Neural cell (in vitro differentiated cells): ENCODE measurements around the gene SDK1. TPM values are rescaled to one million over a fixed set of nuclear protein-coding genes. Genes with fewer than 3 reads are reported as not detected.

Source experiments
- H2AFZ ChIP-seq: fragments of 200-600, 300-800 bp; sonication (generic), shearing (Covaris generic); 2 replicates; pipeline ENCODE4 v1.6.0; 2014; ENCODE audit warnings: low read depth, mild to moderate bottlenecking, antibody characterized with exemption, low read length, moderate library complexity
- H3F3A ChIP-seq: fragments of 200-600 bp; shearing (Covaris generic); 2 replicates; pipeline ENCODE4 v1.6.1; 2016; ENCODE audit warnings: mild to moderate bottlenecking, moderate library complexity, mixed read lengths, antibody characterized with exemption, low read length; ENCODE audit not compliant: insufficient read depth, poor library complexity, severe bottlenecking
- H3K27ac ChIP-seq: fragments of 200-600, 300-800 bp; sonication (generic), shearing (Covaris generic); 2 replicates; pipeline ENCODE4 v1.5.1; 2014; ENCODE audit warnings: mild to moderate bottlenecking, low read length, moderate library complexity
- H3K27me3 ChIP-seq: fragments of 300-800, 200-600 bp; sonication (generic), shearing (Covaris generic); 2 replicates; pipeline ENCODE4 v1.6.0; 2014; ENCODE audit warnings: mild to moderate bottlenecking, low read depth, low read length, moderate library complexity; ENCODE audit not compliant: insufficient read depth
- H3K36me3 ChIP-seq: fragments of 300-800, 200-600 bp; sonication (generic), shearing (Covaris generic); 2 replicates; pipeline ENCODE4 v1.5.1; 2014; ENCODE audit warnings: mild to moderate bottlenecking, antibody characterized with exemption, low read length, moderate library complexity; ENCODE audit not compliant: insufficient read depth
- H3K4me2 ChIP-seq: fragments of 300-800, 200-600 bp; sonication (generic), shearing (Covaris generic); 2 replicates; pipeline ENCODE4 v1.6.0; 2014; ENCODE audit warnings: mild to moderate bottlenecking, low read length
- H3K4me3 ChIP-seq: fragments of 300-800, 200-600 bp; sonication (generic), shearing (Covaris generic); 2 replicates; pipeline ENCODE4 v1.5.1; 2014; ENCODE audit warnings: mild to moderate bottlenecking, low read length, moderate library complexity
- H3K79me2 ChIP-seq: fragments of 200-600 bp; shearing (Covaris generic); replicated peaks from 2 replicates; pipeline ENCODE4 v1.6.0; 2014; ENCODE audit warnings: mild to moderate bottlenecking, low read length, moderate library complexity; ENCODE audit not compliant: insufficient read depth
- H3K9ac ChIP-seq: fragments of 300-800, 200-600 bp; sonication (generic), shearing (Covaris generic); 2 replicates; pipeline ENCODE4 v1.6.1; 2016; ENCODE audit warnings: mild to moderate bottlenecking, low read length, mixed read lengths
- H3K9me2 ChIP-seq: fragments of 200-600 bp; shearing (Covaris generic); 2 replicates; pipeline ENCODE4 v1.6.1; 2016; ENCODE audit warnings: mild to moderate bottlenecking, low read length, mixed read lengths; ENCODE audit not compliant: insufficient read depth
- H3K9me3 ChIP-seq: fragments of 200-600, 300-800 bp; sonication (generic), shearing (Covaris generic); 2 replicates; pipeline ENCODE4 v1.6.1; 2016; ENCODE audit warnings: mild to moderate bottlenecking, mixed run types, low read length, moderate library complexity, mixed read lengths
- H4K20me1 ChIP-seq: fragments of 200-600 bp; shearing (Covaris generic); 2 replicates; pipeline ENCODE4 v1.6.1; 2016; ENCODE audit warnings: mild to moderate bottlenecking, mixed run types; ENCODE audit not compliant: insufficient read depth
- EP300 ChIP-seq: fragments of 450-650 bp; conservative IDR thresholded peaks from 2 replicates; pipeline ENCODE4 v1.6.1; 2014; ENCODE audit warnings: antibody characterized with exemption, mild to moderate bottlenecking, moderate library complexity; ENCODE audit not compliant: poor library complexity, severe bottlenecking
- EZH2 ChIP-seq: fragments of 200-600, 300-800 bp; shearing (Covaris generic), sonication (generic); IDR thresholded peaks from 2 replicates; pipeline ENCODE4 v1.6.1; 2014; ENCODE audit warnings: antibody characterized with exemption, low read length, borderline replicate concordance, mild to moderate bottlenecking; ENCODE audit not compliant: insufficient read depth, poor library complexity, severe bottlenecking
- MXI1 ChIP-seq: fragments of 450-650 bp; conservative IDR thresholded peaks from 2 replicates; pipeline ENCODE4 v1.6.1; 2014; ENCODE audit warnings: antibody characterized with exemption, mild to moderate bottlenecking; ENCODE audit not compliant: poor library complexity, severe bottlenecking
- POLR2AphosphoS5 ChIP-seq: IDR thresholded peaks from 2 replicates; pipeline ENCODE4 v1.6.1; 2012
- RAD21 ChIP-seq: fragments of 450-650 bp; conservative IDR thresholded peaks from 2 replicates; pipeline ENCODE4 v1.6.1; 2014; ENCODE audit warnings: antibody characterized with exemption, mild to moderate bottlenecking, moderate library complexity
- SMC3 ChIP-seq: fragments of 450-650 bp; conservative IDR thresholded peaks from 2 replicates; pipeline ENCODE4 v1.6.1; 2014; ENCODE audit warnings: antibody characterized with exemption, mild to moderate bottlenecking, moderate library complexity; ENCODE audit not compliant: poor library complexity
- TAF1 ChIP-seq: IDR thresholded peaks from 2 replicates; pipeline ENCODE4 v1.6.1; 2012; ENCODE audit warnings: low read depth
- polyA plus RNA-seq: library from polyadenylated mRNA; depleted of rRNA; stranded (reverse); fragments of >200 nt; gene quantifications from 2 replicates; pipeline ENCODE4 v1.2.3, GENCODE V29; 2014
- TF ChIP-seq, protein P1 (sequence below): fragments of 450-650 bp; IDR thresholded peaks from 2 replicates; pipeline ENCODE4 v1.5.1; 2014; ENCODE audit warnings: antibody characterized with exemption, mild to moderate bottlenecking, moderate library complexity; ENCODE audit not compliant: poor library complexity, severe bottlenecking
- TF ChIP-seq, protein P2 (sequence below): IDR thresholded peaks from 2 replicates; pipeline ENCODE4 v1.6.1; 2012; ENCODE audit warnings: borderline replicate concordance

Gene SDK1
- polyA plus RNA-seq, 1 donor from 2014 or later = 2.7 TPM

DNA sequence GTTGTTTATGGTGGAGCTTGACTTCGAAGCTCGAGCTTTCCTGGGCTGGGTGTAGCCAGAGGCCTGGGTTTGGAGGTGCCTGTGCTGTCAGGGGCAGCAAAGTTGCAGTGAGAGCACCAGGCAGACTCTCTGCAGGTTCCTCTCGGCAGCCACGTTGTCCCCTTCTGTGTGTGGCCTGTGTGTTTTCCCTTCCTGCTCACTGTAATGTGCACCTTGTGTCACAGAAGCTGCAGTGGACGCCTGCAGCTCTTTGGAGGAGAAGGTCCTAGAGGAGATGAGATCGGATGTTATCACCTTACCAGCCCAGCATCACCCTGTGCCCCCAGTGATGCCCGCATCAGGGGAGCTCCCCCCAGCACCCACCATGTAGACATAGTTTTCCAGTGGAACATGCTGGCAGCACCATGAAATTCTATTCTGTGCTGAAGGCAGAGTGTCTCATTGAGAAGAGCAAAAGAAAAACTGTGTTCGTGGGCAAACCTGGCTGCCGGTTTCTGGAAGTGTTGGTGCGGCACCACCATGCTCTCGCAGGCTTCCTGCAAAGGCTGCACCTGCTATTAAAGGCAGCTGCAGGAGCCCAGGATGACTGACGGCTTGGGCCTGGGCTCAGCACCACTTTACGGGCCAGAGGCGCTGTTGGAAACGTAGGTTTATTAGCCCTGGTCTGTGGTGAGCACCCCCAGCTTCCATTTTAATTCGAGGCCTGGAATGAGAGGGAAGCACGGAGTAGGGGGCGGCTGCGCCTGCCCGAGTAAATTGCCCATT, 771.3 kb downstream of the SDK1 start:
- Histone ChIP-seq H3K4me3 (no peak overlapping the region), H3K27ac (no peak overlapping the region), H3K9ac (no peak overlapping the region), H4K20me1 (no peaks in the 10 kb centered on the region), H3K9me2 (no peaks in the 10 kb centered on the region), H3K79me2 (no peaks in the 10 kb centered on the region), H3K27me3 (no peaks in the 10 kb centered on the region), H3K9me3 (no peaks in the 10 kb centered on the region), H3K4me2 (no peak overlapping the region), H3K36me3 (no peaks in the 10 kb centered on the region), H2AFZ (no peak overlapping the region), H3F3A (no peaks in the 10 kb centered on the region)
- TF ChIP-seq RAD21 (no peak), TAF1 (no peak), EZH2 (no peak), SMC3 (no peak), MXI1 (no peak), EP300 (no peak), POLR2AphosphoS5 (no peak)
- TF ChIP-seq, protein P1, sequence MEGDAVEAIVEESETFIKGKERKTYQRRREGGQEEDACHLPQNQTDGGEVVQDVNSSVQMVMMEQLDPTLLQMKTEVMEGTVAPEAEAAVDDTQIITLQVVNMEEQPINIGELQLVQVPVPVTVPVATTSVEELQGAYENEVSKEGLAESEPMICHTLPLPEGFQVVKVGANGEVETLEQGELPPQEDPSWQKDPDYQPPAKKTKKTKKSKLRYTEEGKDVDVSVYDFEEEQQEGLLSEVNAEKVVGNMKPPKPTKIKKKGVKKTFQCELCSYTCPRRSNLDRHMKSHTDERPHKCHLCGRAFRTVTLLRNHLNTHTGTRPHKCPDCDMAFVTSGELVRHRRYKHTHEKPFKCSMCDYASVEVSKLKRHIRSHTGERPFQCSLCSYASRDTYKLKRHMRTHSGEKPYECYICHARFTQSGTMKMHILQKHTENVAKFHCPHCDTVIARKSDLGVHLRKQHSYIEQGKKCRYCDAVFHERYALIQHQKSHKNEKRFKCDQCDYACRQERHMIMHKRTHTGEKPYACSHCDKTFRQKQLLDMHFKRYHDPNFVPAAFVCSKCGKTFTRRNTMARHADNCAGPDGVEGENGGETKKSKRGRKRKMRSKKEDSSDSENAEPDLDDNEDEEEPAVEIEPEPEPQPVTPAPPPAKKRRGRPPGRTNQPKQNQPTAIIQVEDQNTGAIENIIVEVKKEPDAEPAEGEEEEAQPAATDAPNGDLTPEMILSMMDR = no peak
- TF ChIP-seq, protein P2, sequence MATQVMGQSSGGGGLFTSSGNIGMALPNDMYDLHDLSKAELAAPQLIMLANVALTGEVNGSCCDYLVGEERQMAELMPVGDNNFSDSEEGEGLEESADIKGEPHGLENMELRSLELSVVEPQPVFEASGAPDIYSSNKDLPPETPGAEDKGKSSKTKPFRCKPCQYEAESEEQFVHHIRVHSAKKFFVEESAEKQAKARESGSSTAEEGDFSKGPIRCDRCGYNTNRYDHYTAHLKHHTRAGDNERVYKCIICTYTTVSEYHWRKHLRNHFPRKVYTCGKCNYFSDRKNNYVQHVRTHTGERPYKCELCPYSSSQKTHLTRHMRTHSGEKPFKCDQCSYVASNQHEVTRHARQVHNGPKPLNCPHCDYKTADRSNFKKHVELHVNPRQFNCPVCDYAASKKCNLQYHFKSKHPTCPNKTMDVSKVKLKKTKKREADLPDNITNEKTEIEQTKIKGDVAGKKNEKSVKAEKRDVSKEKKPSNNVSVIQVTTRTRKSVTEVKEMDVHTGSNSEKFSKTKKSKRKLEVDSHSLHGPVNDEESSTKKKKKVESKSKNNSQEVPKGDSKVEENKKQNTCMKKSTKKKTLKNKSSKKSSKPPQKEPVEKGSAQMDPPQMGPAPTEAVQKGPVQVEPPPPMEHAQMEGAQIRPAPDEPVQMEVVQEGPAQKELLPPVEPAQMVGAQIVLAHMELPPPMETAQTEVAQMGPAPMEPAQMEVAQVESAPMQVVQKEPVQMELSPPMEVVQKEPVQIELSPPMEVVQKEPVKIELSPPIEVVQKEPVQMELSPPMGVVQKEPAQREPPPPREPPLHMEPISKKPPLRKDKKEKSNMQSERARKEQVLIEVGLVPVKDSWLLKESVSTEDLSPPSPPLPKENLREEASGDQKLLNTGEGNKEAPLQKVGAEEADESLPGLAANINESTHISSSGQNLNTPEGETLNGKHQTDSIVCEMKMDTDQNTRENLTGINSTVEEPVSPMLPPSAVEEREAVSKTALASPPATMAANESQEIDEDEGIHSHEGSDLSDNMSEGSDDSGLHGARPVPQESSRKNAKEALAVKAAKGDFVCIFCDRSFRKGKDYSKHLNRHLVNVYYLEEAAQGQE = no peak

DNA sequence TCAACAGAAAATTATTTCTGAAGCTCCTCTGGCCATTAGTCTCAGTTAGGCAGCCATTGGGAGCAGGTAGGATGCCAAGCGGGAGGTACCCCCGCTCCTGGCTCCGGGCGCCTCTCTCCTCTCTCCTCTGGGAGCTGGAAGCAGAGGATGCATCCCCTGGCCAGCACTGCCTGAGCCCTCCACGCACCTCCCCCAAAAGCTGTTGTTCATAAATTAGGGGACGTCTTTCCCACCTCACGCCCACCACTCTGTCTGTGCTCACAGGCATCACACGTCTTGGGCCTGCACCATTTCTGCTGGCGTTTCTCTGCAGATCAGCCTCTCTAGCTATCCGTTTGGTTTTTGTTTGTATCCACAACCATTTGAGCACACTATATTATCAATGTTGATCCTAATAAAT, 772.0 kb downstream of the SDK1 start:
- H3K27me3 ChIP-seq = no peaks in the 10 kb centered on the region
- H4K20me1 ChIP-seq = no peaks in the 10 kb centered on the region
- no peak overlapping the region for H3K4me2 ChIP-seq
- no peaks in the 10 kb centered on the region for H3K9me2 ChIP-seq
- no peak overlapping the region for H2AFZ ChIP-seq
- no peaks in the 10 kb centered on the region for H3K9me3 ChIP-seq
- no peak overlapping the region for H3K9ac ChIP-seq
- no peak overlapping the region for H3K27ac ChIP-seq
- no peaks in the 10 kb centered on the region for H3K79me2 ChIP-seq
- no peaks in the 10 kb centered on the region for H3F3A ChIP-seq
- TF ChIP-seq TAF1 (no peak), EP300 (no peak), POLR2AphosphoS5 (no peak), MXI1 (no peak), SMC3 (no peak), RAD21 (no peak), EZH2 (no peak)
- TF ChIP-seq, protein P2 = no peak
- TF ChIP-seq, protein P1 = no peak
- H3K4me3 ChIP-seq = no peak overlapping the region
- H3K36me3 ChIP-seq = no peaks in the 10 kb centered on the region
